ENCODE measurements around the gene DLG2. TPM values are rescaled to one million over a fixed set of nuclear protein-coding genes. Genes with fewer than 3 reads are reported as not detected.

Gene DLG2
- total RNA-seq, 1 donor from 2014 or later, result 0.17 TPM

- TF ChIP-seq CTCF (conservative IDR thresholded peaks at IDR 0.05; ENCODE audit: low read depth, low read length), result no peak
- no peak for DNase-seq (ENCODE audit: low read depth)
- no peak overlapping the region for H3K4me3 ChIP-seq (ENCODE audit: low read depth, low read length)
These were observed 182.7 kb downstream of the DLG2 start for GRCh38 chr11:85444479-85444878.

GRCh38 chr11:85440273-85440672 is 186.9 kb downstream of the DLG2 start:
- TF ChIP-seq CTCF (conservative IDR thresholded peaks at IDR 0.05; ENCODE audit: low read depth, low read length), result no peak
- H3K4me3 ChIP-seq (ENCODE audit: low read depth, low read length), result no peak overlapping the region

GRCh38 chr11:85438328-85438727 is 188.8 kb downstream of the DLG2 start:
- TF ChIP-seq CTCF (conservative IDR thresholded peaks at IDR 0.05; ENCODE audit: low read depth, low read length), result no peak
- no peak for DNase-seq (ENCODE audit: low read depth)
- H3K4me3 ChIP-seq (ENCODE audit: low read depth, low read length), result no peak overlapping the region

More at GRCh38 chr11:85440273-85440672, 186.9 kb downstream of the DLG2 start:
- DNase-seq (ENCODE audit: low read depth), result no peak

- DNase-seq (ENCODE audit: low read depth), result no peak
- no peak overlapping the region for H3K4me3 ChIP-seq (ENCODE audit: low read depth, low read length)
- no peak for TF ChIP-seq CTCF (conservative IDR thresholded peaks at IDR 0.05; ENCODE audit: low read depth, low read length)
These were observed 195.8 kb downstream of the DLG2 start for GRCh38 chr11:85431319-85431718.

GRCh38 chr11:85423794-85424193 is 203.3 kb downstream of the DLG2 start:
- no peak for DNase-seq (ENCODE audit: low read depth)
- TF ChIP-seq CTCF (conservative IDR thresholded peaks at IDR 0.05; ENCODE audit: low read depth, low read length), result no peak
- no peak overlapping the region for H3K4me3 ChIP-seq (ENCODE audit: low read depth, low read length)

GRCh38 chr11:85423316-85423715 is 203.8 kb downstream of the DLG2 start:
- no peak for DNase-seq (ENCODE audit: low read depth)
- no peak overlapping the region for H3K4me3 ChIP-seq (ENCODE audit: low read depth, low read length)
- TF ChIP-seq CTCF (conservative IDR thresholded peaks at IDR 0.05; ENCODE audit: low read depth, low read length), result no peak

GRCh38 chr11:85414175-85414574 is 213.0 kb downstream of the DLG2 start:
- DNase-seq (ENCODE audit: low read depth), result no peak
- no peak for TF ChIP-seq CTCF (conservative IDR thresholded peaks at IDR 0.05; ENCODE audit: low read depth, low read length)
- no peak overlapping the region for H3K4me3 ChIP-seq (ENCODE audit: low read depth, low read length)

Measured in epithelial cell of proximal tubule (primary cell).